Glutamatergic neuron (in vitro differentiated cells): Measurements from ENCODE around the gene KNSTRN. TPM values are rescaled to one million over a fixed set of nuclear protein-coding genes. Genes with fewer than 3 reads are reported as not detected.

Experiments
- DNase-seq: peaks from one replicate; pipeline ENCODE4 v3.0.0; 2022
- H3K27ac Mint-ChIP-seq: one replicate; pipeline ENCODE4 v1.8.0; 2020; ENCODE audit warnings: mild to moderate bottlenecking, mixed read lengths, inconsistent platforms; ENCODE audit not compliant: unreplicated experiment
- H3K27me3 Mint-ChIP-seq: one replicate; pipeline ENCODE4 v1.8.0; 2020; ENCODE audit warnings: mild to moderate bottlenecking, moderate library complexity, mixed read lengths, inconsistent platforms; ENCODE audit not compliant: unreplicated experiment
- H3K36me3 Mint-ChIP-seq: one replicate; pipeline ENCODE4 v1.8.0; 2020; ENCODE audit warnings: mild to moderate bottlenecking, mixed read lengths, inconsistent platforms; ENCODE audit not compliant: unreplicated experiment
- H3K4me1 Mint-ChIP-seq: one replicate; pipeline ENCODE4 v1.8.0; 2020; ENCODE audit warnings: mild to moderate bottlenecking, low read depth, mixed read lengths, inconsistent platforms; ENCODE audit not compliant: unreplicated experiment
- H3K4me3 Mint-ChIP-seq: one replicate; pipeline ENCODE4 v1.8.0; 2020; ENCODE audit warnings: mild to moderate bottlenecking, mixed read lengths, inconsistent platforms; ENCODE audit not compliant: unreplicated experiment
- H3K9me3 Mint-ChIP-seq: one replicate; pipeline ENCODE4 v1.8.0; 2020; ENCODE audit warnings: mild to moderate bottlenecking, moderate library complexity, mixed read lengths, inconsistent platforms; ENCODE audit not compliant: unreplicated experiment
- CTCF ChIP-seq: fragments of 200-600 bp; sonication (generic); IDR thresholded peaks from one replicate; pipeline ENCODE4 v1.5.0; 2021; ENCODE audit not compliant: partially characterized antibody, unreplicated experiment
- total RNA-seq: library from RNA; stranded (reverse); fragmentation: NEBNext Ultra II Directional; extraction: Animal tissue kit (Norgen Biotek cat#: 25700); gene quantifications from one replicate; pipeline ENCODE4 v1.2.1, GENCODE V29; 2021; ENCODE audit not compliant: unreplicated experiment

Gene KNSTRN
- total RNA-seq, 1 donor from 2014 or later: 62.9 TPM

GRCh38 chr15:40343512-40343911 is 39.0 kb upstream of the KNSTRN start:
- H3K4me1 Mint-ChIP-seq: peaks cover 11% of the 10 kb centered on the region
- no peaks in the 10 kb centered on the region for H3K36me3 Mint-ChIP-seq
- H3K9me3 Mint-ChIP-seq: no peaks in the 10 kb centered on the region
- peaks cover 9% of the 10 kb centered on the region for H3K27me3 Mint-ChIP-seq
- DNase-seq: no peak
- peak overlapping the region; percentile 10 for H3K4me3 Mint-ChIP-seq
- H3K27ac Mint-ChIP-seq: no peak overlapping the region
- no peak for TF ChIP-seq CTCF

GRCh38 chr15:40344217-40344616 is 38.3 kb upstream of the KNSTRN start:
- peaks cover 1% of the 10 kb centered on the region for H3K9me3 Mint-ChIP-seq
- no peaks in the 10 kb centered on the region for H3K36me3 Mint-ChIP-seq
- H3K27me3 Mint-ChIP-seq: peaks cover 9% of the 10 kb centered on the region
- TF ChIP-seq CTCF: no peak
- H3K4me1 Mint-ChIP-seq: peaks cover 11% of the 10 kb centered on the region
- H3K27ac Mint-ChIP-seq: peak overlapping the region; percentile 33
- no peak for DNase-seq
- H3K4me3 Mint-ChIP-seq: no peak overlapping the region

DNA sequence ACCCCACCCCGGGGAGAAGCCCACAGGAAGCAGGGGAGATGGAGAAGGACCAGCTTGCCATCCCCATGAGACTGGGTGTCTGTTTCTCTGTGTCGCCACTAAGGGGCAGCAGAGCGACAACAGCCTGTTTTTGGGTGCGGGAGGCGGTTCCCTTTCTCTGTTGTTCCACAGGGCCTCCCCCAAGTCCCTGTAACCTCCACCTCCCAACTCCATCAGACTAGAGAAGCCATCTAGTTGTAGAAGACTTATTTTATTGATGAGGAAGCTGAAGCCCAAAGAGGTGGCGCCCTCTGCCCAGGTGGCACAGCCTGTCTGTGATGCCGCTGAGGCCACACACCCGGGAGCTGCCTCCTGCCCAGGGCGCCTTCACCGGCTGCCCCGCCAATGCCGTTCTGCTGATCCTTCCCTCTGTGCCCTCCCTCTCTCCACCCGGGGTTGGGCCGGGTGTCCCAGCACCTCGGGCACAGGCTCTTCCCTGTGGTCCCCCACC is 37.8 kb upstream of the KNSTRN start:
- H3K4me3 Mint-ChIP-seq: no peak overlapping the region
- peak; percentile 67 for TF ChIP-seq CTCF
- H3K36me3 Mint-ChIP-seq: no peaks in the 10 kb centered on the region
- H3K4me1 Mint-ChIP-seq: peaks cover 11% of the 10 kb centered on the region
- H3K9me3 Mint-ChIP-seq: peaks cover 1% of the 10 kb centered on the region
- no peak overlapping the region for H3K27ac Mint-ChIP-seq
- peak; percentile 73 for DNase-seq
- H3K27me3 Mint-ChIP-seq: peaks cover 9% of the 10 kb centered on the region

DNA sequence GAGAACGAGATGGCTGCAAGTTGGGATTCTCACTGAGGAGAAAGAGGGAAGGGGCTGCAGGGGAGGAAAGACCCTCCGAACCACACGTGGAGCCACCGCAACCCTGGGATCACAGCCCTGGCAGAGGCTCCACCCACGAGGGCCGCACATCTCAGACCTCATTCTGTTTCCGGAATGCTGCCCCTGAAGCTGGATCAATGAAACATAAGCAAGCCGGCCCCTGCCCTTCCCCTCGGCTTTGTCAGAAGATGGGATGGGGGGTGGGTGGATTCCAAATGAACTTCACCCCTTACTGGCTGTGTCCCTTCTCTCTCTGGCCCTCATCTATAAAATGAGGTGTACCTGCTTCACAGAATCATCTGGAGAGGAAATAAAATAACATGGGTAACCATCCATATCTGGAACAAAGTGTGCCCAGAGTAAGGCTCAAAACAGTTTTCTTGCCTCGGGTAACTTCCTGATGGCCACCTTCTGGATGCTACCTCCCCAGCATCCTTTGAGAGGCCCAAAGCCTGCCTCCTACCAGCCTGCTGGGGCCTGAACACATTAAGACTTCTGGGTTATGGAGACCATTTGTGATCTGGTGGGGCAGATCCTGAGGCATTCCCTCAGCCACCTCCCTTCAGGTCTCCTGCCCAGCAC is 37.2 kb upstream of the KNSTRN start:
- Mint-ChIP-seq H3K4me3 (no peak overlapping the region), H3K27me3 (peaks cover 9% of the 10 kb centered on the region), H3K36me3 (no peaks in the 10 kb centered on the region), H3K9me3 (peaks cover 1% of the 10 kb centered on the region), H3K4me1 (peaks cover 9% of the 10 kb centered on the region), H3K27ac (no peak overlapping the region)
- no peak for DNase-seq
- TF ChIP-seq CTCF: no peak

GRCh38 chr15:40345867-40346578 is 36.5 kb upstream of the KNSTRN start:
- DNase-seq: no peak
- H3K27me3 Mint-ChIP-seq: peaks cover 9% of the 10 kb centered on the region
- H3K9me3 Mint-ChIP-seq: peaks cover 1% of the 10 kb centered on the region
- H3K4me1 Mint-ChIP-seq: peaks cover 10% of the 10 kb centered on the region
- TF ChIP-seq CTCF: no peak
- H3K27ac Mint-ChIP-seq: no peak overlapping the region
- H3K36me3 Mint-ChIP-seq: no peaks in the 10 kb centered on the region
- no peak overlapping the region for H3K4me3 Mint-ChIP-seq
